ENCODE data around the gene EME2.

GRCh38 chr16:1772362-1772907, at the start of gene EME2:
- TF ChIP-seq CTCF (IDR thresholded peaks at IDR 0.05) (no peak), POLR2A (IDR thresholded peaks at IDR 0.05) (no peak)

Measured in adrenal gland (tissue), 5 donors.